ENCODE results near the gene PHF3.
A peak's percentile ranks its signal among the peaks of the same experiment; 100 is the strongest.

The PHF3 gene, protein sequence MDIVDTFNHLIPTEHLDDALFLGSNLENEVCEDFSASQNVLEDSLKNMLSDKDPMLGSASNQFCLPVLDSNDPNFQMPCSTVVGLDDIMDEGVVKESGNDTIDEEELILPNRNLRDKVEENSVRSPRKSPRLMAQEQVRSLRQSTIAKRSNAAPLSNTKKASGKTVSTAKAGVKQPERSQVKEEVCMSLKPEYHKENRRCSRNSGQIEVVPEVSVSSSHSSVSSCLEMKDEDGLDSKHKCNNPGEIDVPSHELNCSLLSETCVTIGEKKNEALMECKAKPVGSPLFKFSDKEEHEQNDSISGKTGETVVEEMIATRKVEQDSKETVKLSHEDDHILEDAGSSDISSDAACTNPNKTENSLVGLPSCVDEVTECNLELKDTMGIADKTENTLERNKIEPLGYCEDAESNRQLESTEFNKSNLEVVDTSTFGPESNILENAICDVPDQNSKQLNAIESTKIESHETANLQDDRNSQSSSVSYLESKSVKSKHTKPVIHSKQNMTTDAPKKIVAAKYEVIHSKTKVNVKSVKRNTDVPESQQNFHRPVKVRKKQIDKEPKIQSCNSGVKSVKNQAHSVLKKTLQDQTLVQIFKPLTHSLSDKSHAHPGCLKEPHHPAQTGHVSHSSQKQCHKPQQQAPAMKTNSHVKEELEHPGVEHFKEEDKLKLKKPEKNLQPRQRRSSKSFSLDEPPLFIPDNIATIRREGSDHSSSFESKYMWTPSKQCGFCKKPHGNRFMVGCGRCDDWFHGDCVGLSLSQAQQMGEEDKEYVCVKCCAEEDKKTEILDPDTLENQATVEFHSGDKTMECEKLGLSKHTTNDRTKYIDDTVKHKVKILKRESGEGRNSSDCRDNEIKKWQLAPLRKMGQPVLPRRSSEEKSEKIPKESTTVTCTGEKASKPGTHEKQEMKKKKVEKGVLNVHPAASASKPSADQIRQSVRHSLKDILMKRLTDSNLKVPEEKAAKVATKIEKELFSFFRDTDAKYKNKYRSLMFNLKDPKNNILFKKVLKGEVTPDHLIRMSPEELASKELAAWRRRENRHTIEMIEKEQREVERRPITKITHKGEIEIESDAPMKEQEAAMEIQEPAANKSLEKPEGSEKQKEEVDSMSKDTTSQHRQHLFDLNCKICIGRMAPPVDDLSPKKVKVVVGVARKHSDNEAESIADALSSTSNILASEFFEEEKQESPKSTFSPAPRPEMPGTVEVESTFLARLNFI (N-terminal part only)

DNA sequence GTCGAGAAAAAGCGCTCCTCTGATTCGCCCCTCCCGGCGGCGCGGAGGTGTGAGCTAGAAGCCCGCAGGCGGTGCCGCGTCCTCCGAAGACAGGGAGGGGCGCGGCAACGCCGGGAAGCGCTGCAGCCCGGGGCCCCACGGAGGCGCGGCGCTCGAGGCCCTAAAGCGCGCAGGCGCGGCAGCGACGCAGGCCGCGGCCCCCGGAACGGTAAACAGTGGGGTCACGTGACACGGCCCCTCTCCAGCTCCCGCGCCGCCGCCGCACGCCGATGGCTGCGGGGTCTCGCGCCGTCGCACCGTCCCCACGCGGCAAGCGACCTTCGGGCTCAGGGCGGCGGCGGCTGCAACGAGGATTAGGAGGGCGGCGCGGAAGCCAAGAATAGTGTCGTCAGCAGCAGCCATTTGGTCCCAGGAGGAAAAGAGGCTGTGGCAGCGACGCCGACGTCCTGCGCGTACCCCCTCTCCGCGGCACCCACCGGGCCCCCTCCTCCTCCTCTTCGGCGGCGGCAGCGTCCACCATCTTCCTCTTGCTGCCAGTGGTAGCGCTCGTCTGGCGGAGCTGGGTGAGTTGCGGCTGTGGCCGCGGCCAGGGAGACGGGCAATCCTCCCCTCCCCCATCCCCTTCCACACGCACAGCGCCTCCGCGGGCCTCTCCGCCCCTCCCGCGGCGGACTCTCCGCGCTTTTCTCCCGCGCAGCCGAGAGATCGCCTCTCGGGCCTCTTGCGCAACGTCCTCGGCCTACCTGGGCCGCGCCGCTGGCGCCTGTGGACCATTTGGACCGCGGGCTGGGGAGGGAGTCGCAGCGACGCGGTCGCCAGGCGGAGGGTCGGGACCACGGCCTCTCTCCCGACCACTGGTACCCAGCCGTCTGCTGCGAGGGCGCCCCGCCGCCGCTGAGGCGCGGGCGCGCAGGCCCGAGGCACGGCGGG, at the start of gene PHF3:
TSS of gene PHF3 (plus strand) at position 215 of the 930 bp plus-strand sequence. CDS start 10,750 bp downstream, outside the sequence.
- DNase-seq (ENCODE audit: low read depth) = peak; percentile 88

DNA sequence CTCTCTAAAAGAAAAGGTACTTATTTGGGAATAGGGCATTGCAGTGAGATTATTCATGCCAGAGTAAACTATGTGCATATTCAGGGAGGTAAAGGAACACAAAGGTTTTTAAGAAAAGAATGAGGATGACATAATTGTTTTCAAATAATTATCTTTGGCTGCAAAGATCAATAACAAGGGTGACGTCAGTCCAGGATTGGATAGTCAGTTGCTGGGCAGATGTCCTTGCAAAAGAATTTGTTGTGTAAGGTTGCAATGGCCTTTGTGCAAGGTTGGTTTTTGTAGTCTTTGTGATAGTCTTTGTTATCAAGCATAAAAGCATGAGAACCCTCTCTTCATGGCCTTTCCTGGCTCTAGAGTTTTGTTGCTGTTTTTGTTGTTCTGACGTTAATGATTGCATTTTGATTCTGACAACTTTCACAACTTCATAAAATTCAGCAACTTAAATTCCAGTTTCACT, 45.6 kb upstream of the PHF3 start:
- no peak for DNase-seq (ENCODE audit: low read depth)

DNA sequence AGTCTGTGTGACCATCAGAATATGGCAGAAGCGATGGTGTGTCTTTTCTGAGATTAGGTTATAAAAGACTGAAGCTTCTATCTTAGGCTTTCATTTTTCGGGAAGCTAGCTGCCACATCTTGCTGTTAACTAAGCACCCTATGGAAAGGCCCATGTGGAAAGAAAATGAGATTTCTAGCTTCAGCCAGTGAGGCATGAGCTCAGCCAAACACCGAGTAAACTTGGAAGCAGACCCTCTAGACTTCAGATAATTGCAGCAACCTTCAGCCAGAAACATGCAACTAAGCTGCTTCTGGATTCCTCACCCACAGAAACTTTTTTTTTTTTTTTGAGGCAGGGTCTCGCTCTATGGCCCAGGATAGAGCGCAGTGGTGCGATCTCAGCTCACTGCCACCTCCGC, 42.7 kb upstream of the PHF3 start:
- no peak for DNase-seq (ENCODE audit: low read depth)

DNA sequence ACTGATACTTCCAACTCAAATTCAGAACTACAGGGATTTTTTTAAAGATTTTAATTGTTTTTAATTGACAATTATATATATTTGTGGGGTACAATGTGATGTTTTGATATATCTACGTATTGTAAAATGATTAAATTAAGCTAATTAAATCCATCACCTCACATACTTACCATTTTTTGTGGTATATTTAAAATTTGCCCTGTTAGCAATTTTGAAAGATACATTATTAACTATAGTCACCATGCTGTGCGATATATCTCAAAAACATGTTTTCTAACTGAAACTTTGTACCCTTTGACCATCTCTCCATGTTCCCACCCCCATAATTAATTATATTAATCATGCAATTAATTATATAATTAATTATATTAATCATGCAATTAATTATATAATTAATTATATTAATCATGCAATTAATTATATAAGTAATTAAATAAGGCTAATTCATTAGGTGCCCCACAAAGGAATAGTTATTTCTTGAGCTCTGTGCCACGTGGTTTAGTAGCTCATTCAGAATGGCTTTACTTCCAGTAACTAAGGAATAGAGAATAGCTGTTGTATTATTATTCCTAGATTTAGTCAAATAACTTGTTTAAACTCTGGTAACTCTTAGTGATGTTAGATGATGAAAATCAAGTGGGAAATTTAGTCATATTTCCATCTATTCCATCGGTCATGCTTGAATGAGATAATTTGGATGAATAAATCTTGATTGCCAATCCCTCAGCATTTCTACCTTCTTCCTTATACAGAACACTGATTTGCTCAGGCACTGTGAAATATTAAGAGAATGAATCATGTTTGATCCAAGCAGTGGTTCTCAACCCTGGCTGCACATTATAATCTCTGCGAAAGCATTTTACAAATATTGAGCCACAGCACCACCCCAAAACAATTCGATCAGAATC, 38.2 kb upstream of the PHF3 start:
- DNase-seq (ENCODE audit: low read depth) = no peak

DNA sequence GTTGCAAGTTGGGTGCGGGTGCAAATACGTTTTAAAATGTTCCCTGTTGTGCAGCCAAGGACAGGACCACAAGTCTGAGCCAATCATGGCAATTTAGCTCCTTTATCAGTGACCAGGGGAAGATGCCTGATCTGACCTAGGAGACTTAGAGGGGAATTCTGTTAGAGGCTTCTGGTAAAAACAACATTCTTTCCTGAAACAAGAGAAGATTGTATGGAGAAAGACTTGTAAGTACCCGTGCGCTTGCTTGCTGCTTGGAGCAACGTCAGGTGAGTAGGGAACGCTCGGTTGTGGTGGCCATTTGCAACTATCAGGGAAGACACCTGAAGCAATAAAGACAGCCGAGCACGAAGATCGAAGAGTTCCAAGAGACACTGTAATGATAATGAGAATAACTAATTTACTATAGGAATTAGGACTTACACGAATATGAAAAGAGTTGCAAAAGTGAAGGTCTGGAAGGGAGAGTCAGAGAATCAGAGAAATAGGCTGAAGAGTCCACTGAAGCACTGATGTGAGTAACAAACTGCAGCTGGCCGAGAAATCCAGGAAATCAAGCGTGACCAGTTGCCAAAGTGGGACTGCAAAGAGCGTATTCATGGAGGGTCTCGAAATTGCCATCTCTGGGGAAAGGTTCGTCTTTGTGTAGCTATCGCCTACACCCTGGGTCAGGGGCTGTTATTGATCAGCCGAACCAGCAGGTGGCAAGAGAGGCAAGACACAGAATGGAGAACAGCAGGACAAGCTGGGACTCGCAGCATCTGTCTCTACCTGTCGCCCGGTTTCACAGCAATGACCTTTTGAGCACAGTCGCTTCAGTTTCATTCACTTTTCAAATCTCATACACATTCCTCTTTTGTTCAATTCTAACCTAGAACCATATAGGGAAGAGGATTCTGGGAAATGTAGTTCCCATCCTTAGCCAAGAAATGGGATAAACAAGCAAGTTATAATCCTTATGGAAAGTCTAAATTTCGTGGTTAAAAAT, 37.3 kb upstream of the PHF3 start:
- DNase-seq (ENCODE audit: low read depth) = peak; percentile 69

DNA sequence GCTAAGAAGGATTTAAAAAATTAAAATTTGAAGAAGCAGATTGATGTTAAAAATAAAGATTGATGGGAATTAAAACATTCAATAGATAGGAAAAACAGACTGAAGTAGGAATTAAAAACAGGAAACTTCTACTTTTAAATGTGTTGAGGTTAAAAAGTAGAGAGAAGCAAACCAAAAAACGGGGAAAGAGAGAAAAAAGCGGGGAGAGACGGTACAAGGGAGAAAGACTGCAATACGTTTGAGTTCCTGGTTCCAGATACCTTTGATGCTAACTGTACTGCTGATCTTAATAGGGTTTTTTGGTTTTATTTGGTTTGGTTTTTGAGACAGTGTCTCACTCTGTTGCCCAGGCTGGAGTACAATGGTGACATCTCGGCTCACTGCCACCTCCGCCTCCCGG, 36.4 kb upstream of the PHF3 start:
- no peak for DNase-seq (ENCODE audit: low read depth)

DNA sequence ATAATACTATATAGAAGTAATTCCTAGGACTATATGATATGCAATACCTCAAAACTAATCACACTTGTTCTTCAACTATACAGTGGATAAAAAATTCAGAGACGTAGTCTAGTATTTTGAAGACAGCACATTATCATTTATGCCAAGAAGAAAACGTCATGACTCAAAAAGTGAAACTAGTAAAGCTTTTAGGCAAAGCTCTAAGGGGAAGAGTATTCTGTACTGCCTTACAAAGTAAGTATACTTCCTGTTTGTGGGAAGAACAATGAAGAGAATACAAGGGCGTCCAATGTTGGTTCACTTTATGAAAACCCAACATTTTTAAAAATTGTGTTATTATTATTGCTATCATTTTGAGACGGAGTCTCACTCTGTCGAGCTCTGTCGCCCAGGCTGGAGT, 35.5 kb upstream of the PHF3 start:
- DNase-seq (ENCODE audit: low read depth) = no peak

DNA sequence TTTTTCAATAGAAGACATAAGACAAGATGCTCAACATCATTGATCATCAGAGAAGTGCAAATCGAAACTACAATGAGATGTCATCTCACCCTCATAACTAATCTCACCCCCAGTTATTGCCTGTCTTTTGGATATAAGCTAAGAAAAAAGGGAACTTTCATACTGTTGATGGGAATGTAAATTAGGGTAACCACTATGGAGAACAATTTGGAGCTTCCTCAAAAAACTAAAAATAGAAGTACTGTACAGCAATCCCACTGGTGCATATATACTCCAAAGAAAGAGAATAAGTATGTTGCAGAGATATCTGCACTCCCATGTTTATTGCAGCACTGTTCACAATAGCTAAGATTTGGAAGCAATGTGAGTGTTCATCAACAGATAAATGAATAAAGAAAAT, 26.4 kb upstream of the PHF3 start:
- DNase-seq (ENCODE audit: low read depth) = no peak

DNA sequence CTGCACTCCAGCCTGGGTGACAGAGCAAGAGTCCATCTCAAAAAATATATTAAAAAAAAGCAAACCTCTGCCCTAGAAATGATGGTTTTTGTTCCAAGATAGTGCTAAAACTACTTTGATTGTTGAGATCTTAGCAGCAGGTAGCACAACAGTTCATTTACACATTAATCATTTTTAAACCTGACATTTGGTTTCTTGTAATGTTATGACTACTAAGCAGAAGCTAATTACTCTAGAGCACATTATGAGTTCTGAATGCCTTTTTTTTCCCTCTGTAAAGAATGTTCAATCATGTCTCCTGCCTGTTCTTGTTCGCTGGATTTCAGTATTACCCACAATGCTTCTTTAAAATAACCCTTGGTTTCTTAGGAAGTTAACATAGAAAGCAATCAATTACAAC, 24.7 kb upstream of the PHF3 start:
- DNase-seq (ENCODE audit: low read depth) = no peak

DNA sequence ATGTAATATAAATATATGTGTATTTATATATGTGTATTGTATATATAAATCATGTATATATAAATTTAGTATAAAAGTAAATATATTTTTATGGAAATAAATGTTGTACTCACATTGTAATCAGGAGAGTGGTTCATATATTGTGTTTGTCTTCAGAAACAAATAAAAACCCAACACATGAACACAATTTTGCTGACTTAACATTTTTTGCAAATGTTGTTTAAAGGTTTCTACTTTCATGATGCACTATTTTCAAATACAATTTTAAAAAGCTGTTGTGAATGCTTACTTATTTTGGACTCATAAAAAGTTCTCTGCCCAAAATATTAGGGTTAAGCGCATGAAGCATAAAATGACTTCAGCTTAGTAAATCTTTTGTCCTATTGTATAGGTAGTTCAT, 24.0 kb upstream of the PHF3 start:
- no peak for DNase-seq (ENCODE audit: low read depth)

DNA sequence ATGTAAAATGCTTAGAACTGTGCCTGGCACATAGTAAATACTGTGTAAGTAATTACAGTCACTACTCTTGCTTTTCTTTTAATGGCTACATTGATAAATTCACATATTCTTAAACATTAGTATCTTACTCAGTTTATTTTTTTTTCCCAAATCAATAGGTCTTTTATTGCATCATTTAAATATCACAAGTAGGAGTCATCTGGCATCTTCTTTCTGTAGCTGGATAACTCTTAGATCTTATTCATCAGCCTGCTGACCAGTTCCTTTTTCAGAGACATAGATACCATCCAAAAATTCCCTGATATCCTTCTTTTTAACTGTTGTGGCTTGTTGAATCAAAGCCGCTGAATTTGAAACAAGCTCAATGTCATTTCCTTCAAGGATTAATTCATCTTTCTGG, 20.0 kb upstream of the PHF3 start:
- no peak for DNase-seq (ENCODE audit: low read depth)

DNA sequence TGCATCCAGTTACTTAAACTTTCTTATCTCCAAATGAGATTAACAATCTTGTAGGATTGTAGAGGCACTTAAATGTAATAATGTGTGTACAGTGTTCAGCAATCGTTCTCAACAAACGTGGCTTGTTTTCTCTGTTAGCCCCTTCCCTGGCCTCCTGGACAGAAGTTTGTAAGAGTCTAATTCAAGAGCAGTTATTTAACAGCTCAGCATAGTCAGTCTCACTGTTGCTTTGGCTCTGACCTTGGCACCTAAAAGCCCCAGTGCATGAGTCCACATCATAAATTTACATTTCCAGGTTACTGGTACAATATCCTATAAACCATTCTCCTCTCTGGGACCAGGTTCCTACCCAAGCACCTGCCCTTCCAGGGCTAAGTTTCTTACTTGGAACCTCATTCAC, 11.5 kb upstream of the PHF3 start:
- DNase-seq (ENCODE audit: low read depth) = no peak

DNA sequence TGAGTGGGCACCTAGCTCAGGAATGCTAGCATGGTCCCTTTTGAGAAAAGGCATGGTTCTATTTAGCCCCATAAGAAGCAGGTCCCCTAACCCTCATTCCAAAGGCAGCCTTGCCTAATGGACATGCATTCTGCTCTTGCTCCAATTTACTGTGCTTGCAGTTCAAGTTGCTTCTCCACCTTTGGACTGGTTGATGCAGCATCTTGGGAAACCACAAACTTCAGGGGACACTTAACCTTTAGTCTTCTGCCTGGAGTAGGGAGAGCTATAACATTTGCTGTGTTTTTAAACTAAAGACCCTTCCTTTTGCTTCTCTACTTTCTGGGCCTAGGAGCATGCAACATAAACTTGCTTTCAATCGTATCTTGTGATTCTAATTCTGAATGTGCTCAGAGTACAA, 5.1 kb upstream of the PHF3 start:
- DNase-seq (ENCODE audit: low read depth) = no peak

DNA sequence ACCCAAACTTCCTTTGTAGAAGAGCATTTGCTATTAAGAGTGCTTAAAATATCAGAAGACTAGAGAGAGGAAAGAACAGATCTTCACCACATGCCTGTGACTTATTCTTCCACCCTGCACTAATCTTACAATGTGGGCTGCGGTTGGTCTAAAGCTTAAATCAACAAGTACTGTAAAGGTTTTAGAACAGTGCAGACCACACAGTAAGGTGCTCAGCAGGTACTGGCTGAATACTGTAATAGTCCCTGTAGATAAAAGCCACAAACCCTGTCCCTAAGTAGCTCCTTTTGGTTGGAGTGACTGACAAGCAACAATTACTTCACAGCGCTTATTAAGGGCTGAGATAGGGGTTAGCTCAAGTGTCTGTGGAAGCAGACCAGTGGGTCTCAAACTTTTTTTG, 972 bp upstream of the PHF3 start:
- no peak for DNase-seq (ENCODE audit: low read depth)

DNA sequence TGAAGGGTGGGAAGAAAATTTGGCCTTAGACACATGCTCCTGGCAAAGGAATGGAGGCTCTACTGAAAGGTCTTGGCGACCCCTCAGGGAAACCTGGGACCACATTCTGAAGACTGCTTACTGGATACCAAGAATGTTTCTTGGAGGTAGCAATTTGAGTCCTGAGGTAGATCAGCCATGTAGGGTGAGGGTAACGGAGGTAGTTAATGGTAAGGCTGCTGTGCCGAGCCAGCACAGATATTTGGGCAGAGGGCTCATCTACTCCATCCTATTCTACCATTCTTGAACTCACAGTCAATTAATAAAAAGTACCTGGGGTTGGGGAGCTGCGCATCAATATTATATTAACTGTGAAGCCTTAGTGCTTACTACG, 401 bp upstream of the PHF3 start:
- DNase-seq (ENCODE audit: low read depth) = no peak

DNA sequence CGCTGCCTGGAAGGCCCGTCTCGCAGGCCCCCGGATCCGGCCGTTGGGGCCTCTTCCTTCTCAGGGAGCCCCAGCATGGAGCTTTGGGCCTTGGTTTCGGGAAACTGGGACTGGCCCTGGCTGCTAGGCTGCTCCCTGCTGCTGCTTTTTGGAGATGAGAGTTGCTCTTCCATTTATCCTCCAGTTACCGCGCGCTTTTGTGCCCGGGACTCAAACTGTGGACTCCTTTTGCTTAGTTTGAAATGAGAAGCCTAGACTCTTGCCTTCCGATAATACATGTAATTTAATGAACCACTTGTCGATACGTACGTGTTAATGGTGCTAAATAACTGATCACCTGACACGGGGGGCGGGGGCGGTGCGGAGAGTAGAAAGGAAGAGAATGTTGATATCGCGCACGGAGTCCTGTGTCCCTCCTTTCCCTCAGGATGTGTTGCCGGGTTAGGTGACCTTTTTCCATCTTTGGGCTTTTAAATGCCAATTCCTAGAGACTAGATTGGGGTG, 968 bp downstream of the PHF3 start:
- DNase-seq (ENCODE audit: low read depth) = peak; percentile 32

DNA sequence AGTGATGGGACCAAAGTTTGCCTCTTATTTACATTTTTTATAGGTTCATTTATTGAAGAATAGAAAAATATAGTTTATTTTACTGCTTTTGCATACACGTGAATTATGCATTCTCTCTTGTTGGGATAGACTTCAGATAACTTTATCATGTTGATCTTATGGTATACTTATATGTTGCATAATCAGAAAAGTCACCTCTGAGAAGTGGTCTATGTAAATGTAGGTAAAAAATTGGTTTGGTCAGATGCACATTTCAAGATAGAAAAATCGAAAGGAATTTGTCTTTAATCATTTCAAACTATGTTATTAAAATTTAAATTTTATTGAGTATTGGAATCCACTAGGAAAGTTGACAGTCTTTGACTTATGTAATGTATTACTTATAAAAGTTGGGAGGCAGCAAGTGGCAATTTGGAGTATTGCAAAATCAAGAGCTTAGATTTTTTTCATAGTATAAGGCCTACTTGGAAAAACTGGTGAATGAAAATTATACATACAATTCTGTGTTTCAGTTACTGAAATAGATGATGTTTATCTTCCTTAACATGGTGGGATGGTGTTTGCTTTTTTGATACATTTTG, 2.4 kb downstream of the PHF3 start:
- DNase-seq (ENCODE audit: low read depth) = no peak

DNA sequence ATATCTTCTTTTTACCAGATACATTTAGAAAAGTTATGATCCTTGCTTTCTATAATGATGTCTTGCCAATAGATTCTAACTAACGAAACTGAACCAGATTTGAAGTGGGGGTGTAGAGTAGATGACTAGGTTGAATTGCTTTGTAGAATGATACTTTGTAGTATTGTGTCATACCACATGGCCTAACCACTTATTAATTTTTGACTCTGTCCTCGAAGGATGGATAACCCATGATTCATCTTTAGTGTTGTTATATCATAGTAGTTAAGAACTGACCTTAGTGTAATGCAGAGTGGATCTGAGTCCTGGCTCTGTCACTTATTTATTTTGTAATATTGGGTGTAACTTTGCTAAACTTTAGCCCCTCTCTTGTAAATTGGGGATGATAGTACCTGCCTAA, 4.5 kb downstream of the PHF3 start:
- DNase-seq (ENCODE audit: low read depth) = no peak

DNA sequence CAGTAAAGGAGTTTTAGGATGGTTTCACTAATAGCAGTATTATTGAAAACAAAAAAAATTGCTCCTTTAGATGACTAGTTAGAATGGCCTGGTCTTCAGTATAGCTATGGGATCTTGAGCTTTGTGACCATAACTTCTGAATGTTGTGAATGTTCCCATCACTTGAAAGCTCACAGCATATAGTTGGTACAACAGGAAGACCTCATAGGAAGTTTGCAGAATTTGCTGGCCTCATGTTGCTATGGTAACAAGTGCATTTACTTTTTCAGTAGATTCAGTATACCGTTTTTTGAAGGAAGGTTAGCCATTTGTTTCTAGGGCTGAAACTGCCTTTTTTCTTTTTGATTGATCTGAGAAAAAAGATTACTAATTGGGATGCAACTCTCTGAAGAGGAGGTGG, 8.3 kb downstream of the PHF3 start:
- DNase-seq (ENCODE audit: low read depth) = peak; percentile 1
